CD4-positive, alpha-beta T cell treated with Interleukin-21 for 1 hour (primary cell): ENCODE results near the gene ZNF57.
A peak's percentile ranks its signal among the peaks of the same experiment; 100 is the strongest.
"Not testable (repeated sequence)": the region's sequence is repeated elsewhere in the genome, so short reads cannot be mapped to it uniquely, and the experiment has no call there.

Experiments used
- DNase-seq: peaks from one replicate; pipeline ENCODE4 v3.0.0-alpha.2; 2020

Gene ZNF57

GRCh38 chr19:2900296-2901252 lies at the start of gene ZNF57:
Gene ZNF57, plus strand, starts transcription at chr19:2900928. Its CDS starts 118 bp downstream, at chr19:2901046.
- peak; percentile 98 for DNase-seq

GRCh38 chr19:2852598-2852997 lies 48.1 kb upstream of the ZNF57 start:
- DNase-seq = no peak

GRCh38 chr19:2853015-2853606 lies 47.6 kb upstream of the ZNF57 start:
- no peak for DNase-seq

GRCh38 chr19:2854849-2855248 lies 45.9 kb upstream of the ZNF57 start:
- DNase-seq = no peak

- DNase-seq = peak; percentile 60
These were observed 44.2 kb upstream of the ZNF57 start for GRCh38 chr19:2856457-2857050.

- DNase-seq = no peak
These were observed 41.9 kb upstream of the ZNF57 start for GRCh38 chr19:2858864-2859263.

GRCh38 chr19:2863816-2864215 lies 36.9 kb upstream of the ZNF57 start:
- DNase-seq = no peak

- no peak for DNase-seq
These were observed 35.2 kb upstream of the ZNF57 start for GRCh38 chr19:2865334-2866100.

GRCh38 chr19:2866495-2867024 lies 34.2 kb upstream of the ZNF57 start:
- DNase-seq = no peak

GRCh38 chr19:2867025-2867991 lies 33.4 kb upstream of the ZNF57 start, which contains the start of gene ZNF556:
Gene ZNF556, plus strand, starts transcription at chr19:2867335. Its CDS starts 87 bp downstream, at chr19:2867422.
- DNase-seq = no peak

- no peak for DNase-seq
These were observed 31.1 kb upstream of the ZNF57 start for GRCh38 chr19:2869618-2870017.

- DNase-seq = peak; percentile 19
These were observed 28.6 kb upstream of the ZNF57 start for GRCh38 chr19:2872175-2872574.

GRCh38 chr19:2877398-2878331 lies 23.1 kb upstream of the ZNF57 start:
- no peak for DNase-seq

- no peak for DNase-seq
These were observed 16.9 kb upstream of the ZNF57 start for GRCh38 chr19:2883686-2884439.

- DNase-seq = no peak
These were observed 15.0 kb upstream of the ZNF57 start for GRCh38 chr19:2885736-2886135.

- DNase-seq = peak; percentile 57
These were observed 13.3 kb upstream of the ZNF57 start for GRCh38 chr19:2887391-2887914.

- peak; percentile 72 for DNase-seq
These were observed 11.9 kb upstream of the ZNF57 start for GRCh38 chr19:2888731-2889224.

- not testable (repeated sequence) for DNase-seq
These were observed 10.2 kb upstream of the ZNF57 start for GRCh38 chr19:2890531-2890930.

GRCh38 chr19:2896694-2897093 lies 4.0 kb upstream of the ZNF57 start:
- no peak for DNase-seq
